ENCODE measurements around the gene RSRC1.

RSRC1 gene

GRCh38 chr3:158134363-158134762 lies 24.5 kb downstream of the RSRC1 start:
- Histone ChIP-seq H2AFZ (ENCODE audit: low read depth) (no peak overlapping the region), H3K4me3 (IDR thresholded peaks at IDR 0.05; ENCODE audit: insufficient read depth, low read depth, low read length) (no peak overlapping the region), H3K27ac (no peak overlapping the region), H3K4me2 (no peak overlapping the region), H3K79me2 (ENCODE audit: insufficient read depth, low read depth) (no peaks in the 10 kb centered on the region), H3K36me3 (ENCODE audit: insufficient read depth) (0 out of 2 replicates have a peak, but pooled peaks cover 2% of the 10 kb centered on the region), H4K20me1 (ENCODE audit: insufficient read depth) (no peaks in the 10 kb centered on the region; the same call in 1 of the 2 replicates), H3K9ac (no peak overlapping the region), H3K27me3 (ENCODE audit: insufficient read depth, low read depth) (no peaks in the 10 kb centered on the region), H3K4me1 (ENCODE audit: low read depth, poor library complexity, severe bottlenecking) (no peaks in the 10 kb centered on the region)
- TF ChIP-seq CTCF (conservative IDR thresholded peaks at IDR 0.05; ENCODE audit: low read depth, low read length) = no peak

GRCh38 chr3:158140396-158140795 lies 30.5 kb downstream of the RSRC1 start:
- H3K4me1 ChIP-seq (ENCODE audit: low read depth, poor library complexity, severe bottlenecking) = no peaks in the 10 kb centered on the region
- H3K36me3 ChIP-seq (ENCODE audit: insufficient read depth) = no peaks in the 10 kb centered on the region
- no peaks in the 10 kb centered on the region for H4K20me1 ChIP-seq (ENCODE audit: insufficient read depth)
- H3K79me2 ChIP-seq (ENCODE audit: insufficient read depth, low read depth) = no peaks in the 10 kb centered on the region
- H3K27ac ChIP-seq = no peak overlapping the region
- H3K9ac ChIP-seq = no peak overlapping the region
- H3K4me2 ChIP-seq = no peak overlapping the region
- no peak overlapping the region for H3K4me3 ChIP-seq (IDR thresholded peaks at IDR 0.05; ENCODE audit: insufficient read depth, low read depth, low read length)
- no peak overlapping the region for H2AFZ ChIP-seq (ENCODE audit: low read depth)
- TF ChIP-seq CTCF (conservative IDR thresholded peaks at IDR 0.05; ENCODE audit: low read depth, low read length) = no peak
- H3K27me3 ChIP-seq (ENCODE audit: insufficient read depth, low read depth) = no peaks in the 10 kb centered on the region

- Histone ChIP-seq H3K27ac (no peak overlapping the region), H3K4me1 (ENCODE audit: low read depth, poor library complexity, severe bottlenecking) (no peaks in the 10 kb centered on the region), H3K9ac (no peak overlapping the region), H3K4me2 (no peak overlapping the region), H3K27me3 (ENCODE audit: insufficient read depth, low read depth) (no peaks in the 10 kb centered on the region), H2AFZ (ENCODE audit: low read depth) (no peak overlapping the region), H3K36me3 (ENCODE audit: insufficient read depth) (no peaks in the 10 kb centered on the region), H3K79me2 (ENCODE audit: insufficient read depth, low read depth) (no peaks in the 10 kb centered on the region), H3K4me3 (IDR thresholded peaks at IDR 0.05; ENCODE audit: insufficient read depth, low read depth, low read length) (no peak overlapping the region), H4K20me1 (ENCODE audit: insufficient read depth) (no peaks in the 10 kb centered on the region)
- no peak for TF ChIP-seq CTCF (conservative IDR thresholded peaks at IDR 0.05; ENCODE audit: low read depth, low read length)
Measured at GRCh38 chr3:158148218-158148617, 38.3 kb downstream of the RSRC1 start.

- no peak overlapping the region for H3K4me3 ChIP-seq (IDR thresholded peaks at IDR 0.05; ENCODE audit: insufficient read depth, low read depth, low read length)
- no peaks in the 10 kb centered on the region for H3K79me2 ChIP-seq (ENCODE audit: insufficient read depth, low read depth)
- no peaks in the 10 kb centered on the region for H3K36me3 ChIP-seq (ENCODE audit: insufficient read depth)
- no peak overlapping the region for H3K9ac ChIP-seq
- H3K4me1 ChIP-seq (ENCODE audit: low read depth, poor library complexity, severe bottlenecking) = no peaks in the 10 kb centered on the region
- no peak for TF ChIP-seq CTCF (conservative IDR thresholded peaks at IDR 0.05; ENCODE audit: low read depth, low read length)
- H3K27ac ChIP-seq = no peak overlapping the region
- H3K4me2 ChIP-seq = no peak overlapping the region
- no peak overlapping the region for H2AFZ ChIP-seq (ENCODE audit: low read depth)
- H3K27me3 ChIP-seq (ENCODE audit: insufficient read depth, low read depth) = no peaks in the 10 kb centered on the region
- H4K20me1 ChIP-seq (ENCODE audit: insufficient read depth) = no peaks in the 10 kb centered on the region
Measured at GRCh38 chr3:158152186-158152585, 42.3 kb downstream of the RSRC1 start.

Data from KMS-11 (cell line).